Suppressor macrophage (primary cell): ENCODE results near the gene MPO.

Source experiments
- DNase-seq, 4 experiments: peaks; one replicate each; pipeline ENCODE4 v3.0.0-alpha.2; 2020 to 2022

MPO gene

GRCh38 chr17:58278661-58279015, 2.1 kb downstream of the MPO start:
- DNase-seq, result peak in 3 of 4 experiments; percentile 23 to 57 (median 54)

DNA sequence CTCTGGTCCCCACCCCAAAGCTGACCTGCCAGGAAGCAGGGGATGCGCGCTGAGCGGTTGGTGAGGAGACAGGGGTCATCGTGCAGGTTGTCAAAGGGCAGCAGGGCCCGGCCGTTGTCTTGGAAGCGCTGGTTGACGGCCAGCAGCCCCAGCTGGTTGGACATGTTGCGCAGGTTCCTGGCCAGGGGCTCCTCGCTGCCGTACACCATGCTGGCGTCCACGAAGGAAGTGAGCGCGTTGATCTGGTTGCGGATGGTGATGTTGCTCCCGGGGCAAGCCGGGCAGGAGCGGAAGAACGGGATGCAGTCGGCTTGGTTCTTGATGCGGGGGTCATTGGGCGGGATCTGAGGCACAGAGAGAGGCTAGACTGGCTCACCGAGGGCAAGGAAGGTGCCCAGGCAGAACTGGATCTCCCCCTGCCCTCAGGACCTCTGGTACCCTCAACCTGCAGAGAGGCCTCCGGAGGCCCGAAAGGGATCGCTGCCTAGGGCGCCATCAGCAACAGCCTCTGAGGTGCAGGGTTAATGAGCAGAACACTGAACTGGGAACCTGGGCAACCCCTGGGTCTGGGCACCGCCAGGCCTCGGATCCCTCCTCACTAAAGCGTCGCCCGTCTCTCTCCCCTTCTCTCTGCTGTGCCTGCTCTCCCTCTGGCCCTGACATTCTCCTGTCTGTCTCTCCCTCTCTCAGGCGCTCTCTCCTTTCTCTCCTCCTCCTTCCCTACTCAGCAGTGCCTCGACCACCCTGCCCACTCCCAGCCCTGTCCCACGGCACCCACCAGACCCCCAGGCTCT, 2.7 kb downstream of the MPO start:
- DNase-seq, result peak in 1 of 4 experiments; percentile 23

DNA sequence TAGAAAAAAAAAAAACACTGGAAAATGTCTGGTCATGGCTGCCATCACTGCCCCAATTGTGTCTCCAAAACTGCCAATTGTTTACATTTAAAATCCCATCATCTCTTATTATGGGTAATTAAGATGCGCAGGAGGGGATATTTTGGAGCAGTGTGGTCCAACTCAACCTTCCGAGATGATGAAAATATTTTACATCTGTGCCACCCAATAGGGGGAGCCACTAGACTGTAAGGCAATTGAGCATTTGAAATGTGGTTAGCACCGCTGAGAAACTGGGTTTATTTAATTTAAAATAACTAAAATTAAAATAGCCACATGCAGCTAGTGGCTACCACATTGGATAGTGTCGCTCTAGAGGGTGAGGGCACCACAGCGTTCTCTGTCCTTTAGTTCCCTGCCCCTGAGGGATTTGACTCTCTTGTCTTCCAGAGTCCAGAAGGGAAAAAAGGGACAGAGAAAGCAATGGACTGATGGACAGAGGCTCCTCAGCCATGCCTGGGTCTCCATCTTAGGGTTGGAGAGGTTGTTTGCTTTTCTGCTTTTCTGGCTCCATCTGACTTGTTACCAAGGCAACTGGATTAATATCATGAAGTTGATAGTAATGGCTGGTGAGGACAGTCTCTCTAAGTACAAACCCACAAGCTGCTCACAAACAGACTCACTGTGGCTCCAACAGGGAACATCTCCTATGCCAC, 3.5 kb downstream of the MPO start:
- peak; percentile 66 to 79 (median 68) for DNase-seq

GRCh38 chr17:58276423-58276822, 4.3 kb downstream of the MPO start:
- no peak for DNase-seq

DNA sequence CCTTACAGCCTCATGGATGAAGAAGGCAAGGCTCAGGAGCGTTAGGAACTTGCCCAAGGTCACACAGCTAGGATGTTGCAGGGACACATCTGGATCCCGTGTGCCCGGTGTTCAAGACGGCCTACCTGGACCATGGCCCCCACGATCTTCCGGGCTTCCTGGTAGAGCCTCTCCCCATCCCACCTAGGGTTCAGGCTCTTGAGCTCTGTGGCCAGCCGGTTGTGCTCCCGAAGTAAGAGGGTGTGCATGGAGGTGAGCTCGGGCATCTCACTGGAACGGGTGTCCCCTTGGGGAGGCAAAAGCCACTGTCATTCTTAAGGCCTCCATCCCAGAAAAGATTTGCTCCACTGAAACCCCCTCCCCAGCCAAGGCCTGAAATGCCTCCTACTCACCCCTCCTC, 5.3 kb downstream of the MPO start:
- DNase-seq, result no peak

DNA sequence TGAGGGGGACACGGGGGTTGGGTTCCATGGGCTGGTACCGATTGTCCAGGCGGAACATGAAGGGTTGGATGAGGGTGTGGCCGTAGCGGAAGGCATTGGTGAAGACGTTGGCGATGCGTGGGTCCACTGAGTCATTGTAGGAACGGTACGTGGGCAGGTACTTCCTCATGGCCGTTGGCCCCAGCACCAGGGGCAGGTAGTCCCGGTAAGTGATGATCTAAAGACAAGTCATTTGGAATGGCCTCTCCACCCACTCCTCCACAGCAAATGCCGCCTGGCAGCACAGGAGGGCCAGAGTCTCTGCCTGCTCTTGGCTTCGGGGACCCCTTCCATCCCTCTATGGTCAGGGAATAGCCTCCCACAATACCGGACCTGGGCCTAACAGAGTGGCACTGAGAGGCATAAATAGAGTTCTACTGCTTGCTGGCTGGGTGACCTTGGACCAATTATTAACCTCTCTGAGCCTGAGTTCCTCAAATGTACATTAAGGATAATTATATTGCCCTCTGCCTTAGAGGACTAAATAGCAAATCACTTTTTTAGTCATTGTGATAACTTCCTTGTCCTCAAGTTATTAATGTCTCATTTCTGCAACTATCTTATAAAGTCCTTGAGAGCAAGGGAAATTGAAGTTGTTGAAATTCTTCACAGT, 7.2 kb downstream of the MPO start:
- peak; percentile 41 to 69 (median 64) for DNase-seq

DNA sequence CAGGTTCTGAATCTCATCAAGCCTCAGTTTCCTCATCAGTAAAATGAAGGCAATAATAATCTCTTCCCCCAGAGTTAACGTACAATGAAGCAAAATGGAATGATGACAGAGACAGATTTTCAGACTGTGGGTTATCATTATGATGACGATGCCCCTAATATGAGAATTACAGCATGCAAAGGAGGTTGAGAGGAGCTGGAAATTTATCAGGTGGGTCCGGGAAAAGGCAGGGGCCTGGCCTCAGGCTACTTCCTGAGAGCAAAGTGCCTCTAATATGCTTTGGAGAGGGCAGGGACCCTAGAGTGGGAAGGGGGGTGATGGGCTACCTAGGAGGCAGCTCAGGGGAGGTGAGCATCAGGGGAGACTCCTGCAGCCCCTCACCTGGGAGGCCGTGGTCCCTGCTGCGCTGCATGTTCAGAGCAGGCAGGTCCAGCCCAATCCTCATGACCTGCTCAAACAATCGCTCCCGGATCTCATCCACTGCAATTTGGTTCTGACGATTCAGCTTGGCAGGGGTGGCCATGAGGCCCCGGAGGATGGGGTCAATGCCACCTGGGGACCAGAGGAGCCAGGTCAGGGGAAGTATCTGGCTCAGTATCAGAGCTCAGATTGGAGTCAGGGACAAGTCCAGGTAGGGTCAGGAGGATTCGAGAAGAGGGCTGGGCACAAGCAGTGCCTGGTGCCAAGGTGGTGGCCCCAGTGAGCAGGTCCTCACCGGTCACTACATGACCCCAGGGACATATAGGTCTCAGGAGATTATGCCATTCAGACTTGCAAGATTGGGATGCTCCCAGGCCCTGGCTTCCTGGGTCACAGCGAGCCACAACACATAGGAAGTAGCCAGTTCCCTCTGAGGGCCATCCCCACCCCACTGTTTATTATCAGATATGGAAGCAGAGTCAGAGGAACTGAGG, 8.1 kb downstream of the MPO start:
- peak in 2 of 4 experiments; percentile 43 to 46 for DNase-seq

GRCh38 chr17:58271216-58271931, 9.4 kb downstream of the MPO start:
- no peak for DNase-seq

GRCh38 chr17:58270476-58271215, 10.1 kb downstream of the MPO start:
- DNase-seq, result no peak

DNA sequence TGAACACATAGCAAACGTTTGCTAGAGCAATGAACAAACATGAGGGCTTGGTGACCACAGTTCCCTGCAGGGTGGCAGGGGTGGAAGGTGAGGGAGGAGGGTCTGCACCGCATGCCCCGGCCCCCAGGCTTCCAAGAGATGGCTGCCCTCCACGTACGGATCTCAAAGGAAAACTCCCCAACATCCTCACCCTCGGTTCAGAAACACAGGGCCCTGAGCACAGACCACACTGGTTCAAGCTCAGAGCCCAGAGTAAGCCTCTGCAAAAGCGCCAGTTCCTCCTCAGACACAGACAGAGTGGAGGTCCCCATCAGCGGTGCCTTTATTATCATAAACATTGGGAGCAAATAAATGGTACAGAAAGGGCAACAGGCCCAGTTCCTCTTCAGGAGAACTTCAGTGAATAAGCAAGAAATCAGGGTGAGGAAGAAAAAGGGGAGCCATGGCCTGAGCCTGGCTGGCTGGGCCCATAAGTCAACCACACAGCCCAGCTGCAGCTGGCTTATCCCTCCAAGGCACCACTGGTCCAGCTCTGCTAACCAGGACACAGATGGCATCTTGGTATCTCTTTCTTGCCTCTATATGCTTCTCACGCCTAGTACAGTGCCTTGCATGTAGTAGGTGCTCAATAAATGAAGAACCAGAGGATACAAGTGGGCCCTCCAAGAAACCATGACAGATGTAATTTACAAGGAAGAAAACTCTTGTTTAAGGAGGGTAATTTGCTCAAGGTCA, 11.0 kb downstream of the MPO start:
- no peak for DNase-seq

GRCh38 chr17:58268774-58269556, 11.8 kb downstream of the MPO start:
- DNase-seq, result no peak

GRCh38 chr17:58268326-58268725, 12.4 kb downstream of the MPO start:
- no peak for DNase-seq

GRCh38 chr17:58267347-58268324, 13.1 kb downstream of the MPO start:
- no peak for DNase-seq

- no peak for DNase-seq
Measured at GRCh38 chr17:58265902-58266875, 14.5 kb downstream of the MPO start.

DNA sequence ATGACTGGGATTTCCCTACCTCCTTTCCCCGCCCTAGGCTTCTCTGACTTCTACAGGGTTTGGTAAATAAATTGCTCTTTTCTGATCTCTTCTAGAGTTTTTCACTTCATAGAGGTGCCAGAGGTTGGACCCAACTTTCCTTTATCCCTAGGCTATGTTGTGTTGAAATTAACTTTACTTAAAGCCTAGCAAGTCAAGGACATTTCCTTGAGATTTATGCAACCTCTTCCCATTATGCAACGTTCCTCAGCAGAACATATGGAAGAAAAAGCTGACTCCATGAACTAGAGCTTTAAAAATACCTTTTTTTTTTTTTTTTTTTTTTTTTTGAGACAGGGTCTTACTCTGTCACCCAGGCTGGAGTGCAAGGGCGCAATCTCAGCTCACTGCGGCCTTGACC, 15.5 kb downstream of the MPO start:
- DNase-seq, result peak in 2 of 4 experiments; percentile 32 to 52

GRCh38 chr17:58264407-58265103, 16.2 kb downstream of the MPO start:
- DNase-seq, result no peak
